ENCODE results near the gene TLK2. TPM values are rescaled to one million over a fixed set of nuclear protein-coding genes. Genes with fewer than 3 reads are reported as not detected.

Gene TLK2
- total RNA-seq, 2 experiments from 2014 or later = 36.6 to 58.9 TPM

GRCh38 chr17:62631086-62631935, 152.7 kb downstream of the TLK2 start:
- Histone ChIP-seq H3K9me2 (ENCODE audit: insufficient read depth, low read length) (no peaks in the 10 kb centered on the region), H3K4me1 (ENCODE audit: insufficient read depth, low read length, poor library complexity, severe bottlenecking) (no peaks in the 10 kb centered on the region), H3K4me2 (ENCODE audit: low read length) (no peak overlapping the region), H3K36me3 (ENCODE audit: insufficient read depth, low read length) (no peaks in the 10 kb centered on the region), H3K79me2 (ENCODE audit: insufficient read depth, low read depth, low read length) (no peaks in the 10 kb centered on the region), H2AFZ (ENCODE audit: low read length) (no peak overlapping the region), H4K20me1 (ENCODE audit: insufficient read depth, low read length) (no peaks in the 10 kb centered on the region), H3K4me3 (ENCODE audit: low read depth, low read length, poor library complexity, severe bottlenecking) (no peak overlapping the region), H3K9me3 (ENCODE audit: low read length) (no peaks in the 10 kb centered on the region), H3K27ac (ENCODE audit: low read depth, low read length, poor library complexity, severe bottlenecking) (no peak overlapping the region)
- ChIA-PET CTCF (ENCODE audit: unreplicated experiment) (no interaction called here), POLR2A (no interaction called here)
- no TSS peak for BruUV-seq (replicated peaks)
- TF ChIP-seq, protein P1, sequence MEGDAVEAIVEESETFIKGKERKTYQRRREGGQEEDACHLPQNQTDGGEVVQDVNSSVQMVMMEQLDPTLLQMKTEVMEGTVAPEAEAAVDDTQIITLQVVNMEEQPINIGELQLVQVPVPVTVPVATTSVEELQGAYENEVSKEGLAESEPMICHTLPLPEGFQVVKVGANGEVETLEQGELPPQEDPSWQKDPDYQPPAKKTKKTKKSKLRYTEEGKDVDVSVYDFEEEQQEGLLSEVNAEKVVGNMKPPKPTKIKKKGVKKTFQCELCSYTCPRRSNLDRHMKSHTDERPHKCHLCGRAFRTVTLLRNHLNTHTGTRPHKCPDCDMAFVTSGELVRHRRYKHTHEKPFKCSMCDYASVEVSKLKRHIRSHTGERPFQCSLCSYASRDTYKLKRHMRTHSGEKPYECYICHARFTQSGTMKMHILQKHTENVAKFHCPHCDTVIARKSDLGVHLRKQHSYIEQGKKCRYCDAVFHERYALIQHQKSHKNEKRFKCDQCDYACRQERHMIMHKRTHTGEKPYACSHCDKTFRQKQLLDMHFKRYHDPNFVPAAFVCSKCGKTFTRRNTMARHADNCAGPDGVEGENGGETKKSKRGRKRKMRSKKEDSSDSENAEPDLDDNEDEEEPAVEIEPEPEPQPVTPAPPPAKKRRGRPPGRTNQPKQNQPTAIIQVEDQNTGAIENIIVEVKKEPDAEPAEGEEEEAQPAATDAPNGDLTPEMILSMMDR (conservative IDR thresholded peaks at IDR 0.05; ENCODE audit: low read length) = no peak
- TF ChIP-seq EZH2phosphoT487 (IDR thresholded peaks at IDR 0.05; ENCODE audit: borderline replicate concordance, low read depth, low read length) = no peak
- no peak for DNase-seq (ENCODE audit: low spot score)
- intact Hi-C loops (cut with micrococcal nuclease; ENCODE audit: unreplicated experiment) = no loop called here

GRCh38 chr17:62631936-62632924, 153.6 kb downstream of the TLK2 start:
- no peak for TF ChIP-seq EZH2phosphoT487 (IDR thresholded peaks at IDR 0.05; ENCODE audit: borderline replicate concordance, low read depth, low read length)
- TF ChIP-seq, protein P1 (conservative IDR thresholded peaks at IDR 0.05; ENCODE audit: low read length) = no peak
- intact Hi-C loops (cut with micrococcal nuclease; ENCODE audit: unreplicated experiment) = no loop called here
- no peaks in the 10 kb centered on the region for H3K36me3 ChIP-seq (ENCODE audit: insufficient read depth, low read length)
- H3K4me1 ChIP-seq (ENCODE audit: insufficient read depth, low read length, poor library complexity, severe bottlenecking) = no peaks in the 10 kb centered on the region
- no TSS peak for BruUV-seq (replicated peaks)
- DNase-seq (ENCODE audit: low spot score) = no peak
- H3K4me3 ChIP-seq (ENCODE audit: low read depth, low read length, poor library complexity, severe bottlenecking) = no peak overlapping the region
- no peaks in the 10 kb centered on the region for H3K9me2 ChIP-seq (ENCODE audit: insufficient read depth, low read length)
- no peaks in the 10 kb centered on the region for H3K9me3 ChIP-seq (ENCODE audit: low read length)
- no peak overlapping the region for H2AFZ ChIP-seq (ENCODE audit: low read length)
- no peaks in the 10 kb centered on the region for H3K79me2 ChIP-seq (ENCODE audit: insufficient read depth, low read depth, low read length)
- H4K20me1 ChIP-seq (ENCODE audit: insufficient read depth, low read length) = no peaks in the 10 kb centered on the region
- CTCF ChIA-PET (ENCODE audit: unreplicated experiment) = no interaction called here
- no peak overlapping the region for H3K27ac ChIP-seq (ENCODE audit: low read depth, low read length, poor library complexity, severe bottlenecking)
- H3K4me2 ChIP-seq (ENCODE audit: low read length) = no peak overlapping the region
- POLR2A ChIA-PET = no interaction called here

All from OCI-LY7 (cell line).